Endometrial microvascular endothelial cells (primary cell): ENCODE measurements around the gene COL25A1. TPM values are rescaled to one million over a fixed set of nuclear protein-coding genes. Genes with fewer than 3 reads are reported as not detected.

Experiments
- in situ Hi-C: cut with HindIII; loops from 2 replicates; pipeline ENCODE4 v1.10.0; 2017; ENCODE audit warnings: low sequenced_read_pairs, low pct_unique_long_range_greater_than_20kb; ENCODE audit errors: inconsistent ontology term
- total RNA-seq: library from RNA; depleted of rRNA; stranded (reverse); fragments of >200 nt; gene quantifications from one replicate; pipeline ENCODE4 v1.2.3, GENCODE V29; 2015; ENCODE audit errors: inconsistent ontology term

The COL25A1 gene
- total RNA-seq, 1 donor from 2014 or later = 4.3 TPM

DNA sequence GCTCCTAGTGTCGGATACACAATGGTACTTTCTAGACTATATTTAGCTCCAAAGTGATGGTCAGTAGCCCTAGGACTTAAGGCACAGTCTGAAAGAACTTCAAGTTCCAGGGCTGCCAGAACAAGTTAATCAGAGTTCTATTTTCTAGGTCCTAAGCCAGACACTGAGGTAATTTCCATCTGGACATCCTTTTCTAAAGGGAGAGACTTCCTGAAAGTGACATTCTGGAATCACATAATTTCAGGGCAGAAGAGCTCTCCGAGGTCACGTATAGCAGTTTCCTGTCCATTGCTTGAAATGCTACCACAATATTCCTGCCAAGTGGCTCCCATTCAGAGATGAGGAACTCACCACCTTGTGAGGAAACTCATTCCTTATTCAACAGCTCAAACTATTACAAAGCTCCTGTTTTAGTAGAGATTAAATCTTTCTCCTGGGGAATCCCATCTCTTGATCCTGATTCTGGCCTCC lies 117.9 kb downstream of the COL25A1 start:
- in situ Hi-C loops = no loop called here

DNA sequence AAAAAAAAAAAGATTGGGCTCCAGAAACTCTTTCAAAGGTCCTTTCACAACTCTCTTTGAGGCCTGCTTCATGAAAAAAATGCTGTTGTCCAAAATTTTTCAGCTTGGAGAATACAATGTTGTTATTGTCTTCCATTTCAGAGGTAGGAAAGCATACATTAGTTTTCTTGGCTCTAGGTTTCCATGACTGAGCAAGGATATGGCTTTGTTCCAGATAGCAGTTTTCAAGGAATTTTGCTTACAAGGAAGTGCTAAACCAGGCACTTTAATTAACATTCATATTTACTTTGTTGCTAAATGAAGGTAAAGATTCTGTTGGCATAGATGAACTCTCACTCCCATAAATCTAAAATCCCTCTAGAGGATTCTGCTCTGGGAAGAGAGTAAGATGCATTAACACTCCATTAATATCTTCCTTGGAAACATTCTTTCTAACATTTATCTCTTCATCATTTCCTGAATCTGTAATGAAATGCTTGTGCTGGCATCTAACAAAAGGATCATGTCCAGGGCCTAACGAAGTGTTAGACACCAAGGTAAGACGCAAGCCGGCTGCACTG lies 118.4 kb downstream of the COL25A1 start:
- in situ Hi-C loops = no loop called here

DNA sequence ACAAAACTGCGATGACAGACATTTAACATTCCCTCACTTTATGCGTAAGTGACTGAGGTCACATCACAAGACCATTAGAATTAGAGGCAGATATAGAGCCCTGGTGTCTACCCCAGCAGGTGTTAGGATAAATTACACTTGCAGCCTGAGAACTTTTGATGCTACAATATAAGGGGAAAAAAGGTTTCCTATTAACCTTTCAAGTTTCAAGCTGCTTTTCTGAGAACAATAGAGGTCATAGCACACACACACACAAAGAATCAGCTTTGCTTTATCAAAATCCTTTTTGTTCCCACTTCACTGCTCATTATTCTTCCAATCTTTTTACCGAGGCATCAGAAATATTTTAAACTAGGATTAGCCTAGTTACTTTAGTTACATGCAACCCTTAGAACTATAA lies 119.8 kb downstream of the COL25A1 start:
- in situ Hi-C loops = no loop called here

DNA sequence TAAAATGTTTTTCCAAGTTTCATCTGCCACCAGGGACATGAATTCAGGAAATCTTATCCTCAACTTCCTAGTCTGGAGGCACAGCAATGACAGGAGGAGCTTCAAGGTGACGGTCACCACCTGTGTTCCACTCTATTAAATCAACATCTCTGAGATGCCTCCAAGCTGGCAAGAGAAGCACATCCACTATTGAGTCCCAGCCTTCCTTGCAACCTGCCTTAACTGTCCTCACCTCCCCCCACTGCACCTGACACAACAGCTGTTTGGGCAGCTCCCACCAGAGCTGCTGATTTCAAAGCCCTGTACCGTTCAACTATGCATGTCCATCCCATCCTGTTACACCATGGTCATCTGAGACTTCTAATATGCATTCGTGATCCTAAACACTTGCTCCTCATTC lies 123.4 kb downstream of the COL25A1 start:
- in situ Hi-C loops = no loop called here

DNA sequence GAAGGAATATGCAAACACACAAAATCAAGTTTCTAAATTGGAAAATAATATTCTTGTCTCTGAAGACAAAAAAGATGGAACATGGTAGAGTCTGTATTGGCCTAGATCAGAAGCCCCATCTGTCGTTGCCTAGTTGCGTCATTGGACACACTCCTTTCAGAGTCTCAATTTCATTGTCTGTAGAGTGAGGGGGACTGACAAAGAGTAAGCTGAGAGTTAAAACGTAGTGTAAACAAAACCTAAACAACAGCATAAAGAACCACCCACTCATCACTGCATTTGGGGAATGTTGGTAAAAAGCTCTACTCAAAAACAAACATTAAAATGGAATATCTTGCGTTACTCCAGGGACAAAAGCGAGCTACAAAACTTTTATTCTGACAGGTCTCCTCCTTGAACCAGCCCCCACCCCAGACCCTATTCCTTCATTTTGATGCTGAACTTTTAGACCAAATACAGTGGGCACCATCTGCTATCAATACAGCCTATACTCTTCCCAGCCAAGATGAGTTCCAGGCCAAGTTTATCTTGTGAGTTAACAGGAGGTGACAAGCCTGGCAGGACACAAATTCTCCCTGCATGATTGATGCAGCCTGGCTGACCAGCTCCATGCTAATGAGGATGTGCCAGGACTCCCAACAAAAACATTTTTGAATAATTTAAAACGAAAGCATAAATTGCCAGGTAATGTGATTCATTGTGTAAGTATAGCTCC lies 125.2 kb downstream of the COL25A1 start:
- in situ Hi-C loops = no loop called here

DNA sequence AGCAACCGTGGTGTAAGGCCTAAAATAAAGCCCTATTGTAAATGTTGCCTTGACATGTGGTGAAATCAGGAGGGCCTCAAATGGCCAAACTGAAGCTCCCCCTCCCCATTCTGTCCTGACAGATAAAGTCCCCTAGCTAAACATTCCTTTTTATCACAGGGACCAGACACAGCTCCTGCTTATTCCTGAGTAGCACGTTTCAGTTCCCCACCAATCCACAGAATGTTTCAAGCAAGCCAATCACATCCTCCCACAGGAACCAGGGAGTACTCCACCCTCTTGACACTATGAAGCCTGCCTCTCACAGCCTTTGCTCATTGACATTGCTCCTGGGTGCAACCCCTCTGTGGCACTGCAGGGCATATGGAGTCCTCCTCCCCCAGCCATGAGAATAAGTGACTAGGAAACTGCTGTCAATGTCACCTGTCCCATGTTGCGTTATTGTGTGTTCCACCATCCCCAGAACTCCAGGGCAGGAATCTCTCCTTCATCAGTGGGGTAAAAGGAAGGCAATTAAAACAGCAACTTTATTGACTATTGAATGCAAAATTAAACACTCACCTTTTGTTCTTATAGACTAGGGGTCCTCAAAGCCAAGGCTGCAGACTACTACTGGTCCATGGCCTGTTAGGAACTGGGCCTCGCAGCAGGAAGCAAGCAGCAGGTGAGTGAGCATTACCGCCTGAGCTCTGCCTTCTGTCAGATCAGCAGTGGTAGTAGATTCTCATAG lies 128.1 kb downstream of the COL25A1 start:
- in situ Hi-C loops = no loop called here

DNA sequence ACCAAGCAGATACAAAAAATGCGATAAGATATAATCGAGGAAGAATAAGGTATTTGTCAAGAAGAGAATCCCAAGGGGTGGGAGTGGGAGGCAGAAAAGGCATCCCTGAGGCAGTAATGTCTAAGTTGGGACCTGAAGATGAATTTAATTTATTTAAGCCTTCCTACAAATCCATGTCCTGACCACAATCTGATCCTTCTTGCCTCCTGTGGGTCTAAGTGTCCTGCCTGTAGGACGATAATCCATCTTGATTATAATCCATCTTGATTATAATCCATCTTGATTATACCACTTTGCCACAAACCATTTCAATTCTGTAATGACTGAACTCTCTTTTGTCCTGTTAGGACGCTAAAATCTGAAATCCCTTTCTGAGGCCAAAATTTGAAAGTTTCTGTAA lies 130.2 kb downstream of the COL25A1 start:
- in situ Hi-C loops = no loop called here

DNA sequence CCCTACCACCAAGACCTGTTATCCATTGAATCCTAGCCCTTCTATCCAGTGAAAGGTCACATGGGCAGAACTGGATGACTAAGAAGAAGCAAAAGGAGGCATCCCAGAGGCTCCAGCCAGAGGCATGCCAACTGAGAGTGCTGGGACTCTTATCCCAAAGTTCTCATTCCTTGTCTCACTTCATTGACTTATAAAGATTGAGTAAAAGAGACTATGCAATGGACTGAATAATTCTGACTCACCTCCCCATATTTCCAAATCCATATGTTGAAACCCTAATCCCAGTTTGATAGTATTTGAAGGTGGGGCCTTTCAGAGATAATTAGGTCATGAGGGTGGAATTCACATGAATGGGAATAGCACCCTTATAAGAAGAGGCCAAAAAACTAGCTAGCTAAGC lies 131.4 kb downstream of the COL25A1 start:
- in situ Hi-C loops = no loop called here

DNA sequence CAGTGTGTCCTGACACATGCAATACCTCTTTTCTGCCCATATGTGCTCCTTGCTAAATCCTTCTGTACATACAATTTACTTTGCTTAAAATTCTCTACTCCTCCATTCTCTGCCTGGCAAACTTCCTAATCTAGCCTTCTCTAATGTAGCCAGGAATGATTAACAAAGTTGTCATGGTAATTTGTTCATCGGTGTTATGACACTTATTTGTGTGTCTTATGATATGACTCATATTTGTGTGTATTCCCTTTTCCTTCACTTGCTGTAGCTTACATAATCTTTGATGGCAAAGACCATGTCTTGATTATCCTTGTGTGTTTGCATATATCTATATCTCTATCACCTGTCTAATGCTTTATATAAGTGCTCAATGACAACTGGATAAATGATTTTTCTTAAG lies 133.3 kb downstream of the COL25A1 start:
- in situ Hi-C loops = no loop called here

DNA sequence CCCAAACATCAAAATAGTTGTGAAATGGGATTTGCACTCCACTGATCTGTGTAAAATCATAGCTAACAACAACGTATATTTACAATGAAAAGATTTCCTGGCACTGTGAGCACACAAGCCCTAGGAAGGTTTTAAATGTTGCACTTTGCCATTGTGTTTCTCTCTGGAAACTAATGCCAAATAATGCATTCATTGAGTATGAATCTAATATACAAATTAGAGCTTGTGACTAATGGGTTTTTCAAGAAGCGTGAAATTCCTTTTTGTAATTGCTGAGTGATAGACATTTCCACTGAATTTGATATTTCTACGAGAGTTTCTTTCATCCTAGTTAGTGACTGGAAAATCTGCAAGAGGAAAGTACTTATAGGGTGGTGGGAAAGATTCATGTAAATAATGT lies 135.9 kb downstream of the COL25A1 start:
- in situ Hi-C loops = no loop called here

DNA sequence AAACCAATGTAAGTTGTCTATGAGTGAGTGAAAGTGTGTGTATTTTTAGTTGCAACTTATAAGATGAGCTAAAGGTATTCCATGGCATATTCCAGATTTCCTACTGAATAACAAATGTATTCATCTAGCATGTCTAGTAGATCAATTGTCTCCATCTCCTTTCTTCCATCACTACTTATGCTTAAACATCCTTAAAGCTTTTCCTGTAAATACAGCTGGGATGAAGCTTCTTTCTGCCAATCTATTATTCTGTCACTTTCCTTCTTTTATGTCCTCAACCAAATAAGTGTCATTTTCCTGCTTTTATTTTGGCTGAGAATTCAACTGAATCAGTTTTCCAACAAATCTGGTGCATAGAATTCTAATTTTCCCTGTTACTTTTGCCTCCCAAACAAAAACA lies 136.3 kb downstream of the COL25A1 start:
- in situ Hi-C loops = no loop called here

DNA sequence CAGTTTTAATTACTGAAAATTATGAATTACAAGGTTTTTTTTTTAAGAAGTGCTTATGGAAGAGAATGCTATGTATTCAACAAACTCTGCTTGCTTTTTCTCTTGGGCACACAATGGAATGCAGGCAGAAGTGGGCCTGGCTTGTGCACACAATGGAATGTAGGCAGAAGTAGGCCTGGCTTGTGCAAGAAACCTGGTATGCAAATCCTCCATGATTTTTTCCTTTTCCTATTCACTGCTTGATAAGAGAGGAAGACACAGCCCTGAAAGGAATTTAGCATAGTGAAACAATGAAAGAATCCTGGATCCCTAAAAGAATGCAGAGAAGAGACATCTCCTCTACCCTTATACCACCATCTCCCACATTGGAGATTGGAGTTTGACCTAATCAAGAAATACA lies 138.4 kb downstream of the COL25A1 start:
- in situ Hi-C loops = no loop called here

DNA sequence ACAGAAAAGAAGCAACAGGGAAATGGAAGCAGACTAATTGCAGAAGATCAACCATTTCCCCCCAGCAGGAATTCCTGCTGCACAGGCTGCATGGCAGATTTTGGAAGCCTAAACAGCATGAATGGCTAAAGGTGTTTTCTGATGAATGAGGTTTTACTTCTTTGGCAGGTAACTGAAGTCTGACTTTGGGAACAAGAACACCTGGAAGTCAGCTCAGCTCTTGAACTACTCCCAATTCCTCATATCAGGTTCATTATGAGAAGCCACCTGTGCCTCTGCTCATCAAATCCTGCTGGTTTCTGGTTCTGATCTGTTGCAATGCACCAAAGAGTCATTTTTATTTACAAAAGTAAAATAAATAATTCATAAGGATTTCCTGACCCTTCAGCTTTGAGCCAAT lies 139.0 kb downstream of the COL25A1 start:
- in situ Hi-C loops = no loop called here

DNA sequence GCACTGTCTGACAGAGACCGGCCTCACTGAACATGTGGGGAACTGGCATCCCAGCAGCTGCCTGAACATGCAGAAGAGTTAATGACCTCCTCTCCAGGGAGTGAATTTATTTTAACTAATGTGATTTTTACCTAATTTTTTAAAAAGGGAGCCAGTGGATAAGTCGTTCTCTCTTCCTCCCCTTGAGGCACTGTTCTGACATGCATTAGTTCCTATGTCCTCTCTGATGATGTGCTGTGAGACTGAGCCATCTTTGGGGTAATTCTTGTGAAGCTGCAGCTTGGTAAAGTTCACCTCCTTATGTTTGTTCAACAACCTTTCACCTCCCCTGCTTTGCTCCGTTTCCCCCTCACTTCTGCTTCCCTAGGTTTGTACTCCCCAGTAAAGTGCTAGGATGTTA lies 139.7 kb downstream of the COL25A1 start:
- in situ Hi-C loops = no loop called here

DNA sequence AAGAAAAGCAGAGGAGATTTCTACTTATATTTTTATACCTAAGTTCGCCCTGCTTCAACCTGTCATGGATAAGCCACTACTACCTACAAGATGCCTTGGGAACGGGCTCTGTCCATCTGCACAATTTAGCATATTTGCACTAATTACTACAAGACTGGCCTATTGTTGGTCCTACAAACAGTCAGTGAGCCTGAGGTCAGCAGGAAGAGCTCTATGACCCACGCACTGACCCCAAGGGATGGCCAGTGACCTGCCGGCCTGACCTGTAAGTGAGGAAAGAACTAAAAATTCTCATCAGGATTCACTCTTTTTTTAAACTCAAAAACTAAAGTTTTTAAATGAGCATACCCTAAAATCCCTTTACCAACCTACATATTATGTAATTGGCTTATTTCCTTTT lies 142.0 kb downstream of the COL25A1 start:
- in situ Hi-C loops = no loop called here

DNA sequence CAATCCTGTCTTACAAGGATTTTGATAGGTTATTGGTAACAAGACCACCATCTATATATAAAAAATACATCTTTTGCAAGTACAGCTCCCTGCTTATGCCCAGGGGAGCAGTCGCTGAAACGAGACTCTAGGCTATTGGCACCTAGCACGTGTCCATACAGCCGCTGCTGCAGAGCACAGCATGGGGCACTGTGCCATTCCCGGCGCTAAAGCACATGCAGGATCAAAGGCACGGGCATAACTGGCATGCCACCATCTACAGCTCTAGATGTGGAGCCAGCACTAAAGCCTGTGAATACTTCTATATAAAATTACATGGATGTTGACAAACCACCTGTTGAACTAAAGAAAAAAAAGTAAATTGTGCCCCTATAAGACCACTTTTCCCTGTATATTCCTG lies 144.8 kb downstream of the COL25A1 start:
- in situ Hi-C loops = no loop called here

DNA sequence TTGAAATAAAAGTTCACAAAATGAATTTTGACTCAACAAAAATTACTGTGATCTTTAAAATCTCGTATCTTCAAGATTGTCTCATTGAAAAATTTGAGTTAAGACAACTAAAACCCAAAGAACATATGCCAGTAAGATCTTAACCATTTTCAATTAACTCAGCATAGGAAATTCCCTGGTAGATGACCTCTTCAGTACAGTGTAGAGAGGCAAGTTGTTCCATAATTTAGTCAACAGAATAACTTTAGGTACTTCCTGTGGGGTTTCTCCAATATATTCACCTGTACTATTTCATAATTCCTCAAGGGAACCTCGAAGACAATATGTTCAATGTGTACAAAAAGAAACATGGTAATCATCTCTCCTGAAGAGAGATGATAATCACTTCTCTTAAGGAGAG lies 145.3 kb downstream of the COL25A1 start:
- in situ Hi-C loops = no loop called here

DNA sequence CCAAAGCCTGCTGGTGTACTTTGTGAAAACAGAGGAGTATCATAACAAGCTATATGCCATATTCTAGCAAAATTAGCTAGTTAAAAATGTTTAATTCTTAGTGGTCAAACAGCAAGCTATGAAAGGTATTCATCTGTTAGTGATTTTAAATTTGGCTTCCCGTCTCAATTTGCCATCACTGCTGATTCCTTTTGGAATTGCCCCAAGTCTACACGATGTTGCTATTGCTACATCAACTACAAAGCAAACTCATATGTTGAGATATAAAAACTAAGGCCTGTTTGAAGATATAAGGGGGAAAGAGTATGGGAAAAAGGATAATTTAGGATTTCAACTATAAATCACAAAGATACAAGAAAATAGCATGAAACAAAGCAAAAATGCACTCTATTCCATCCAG lies 146.1 kb downstream of the COL25A1 start:
- in situ Hi-C loops = no loop called here

DNA sequence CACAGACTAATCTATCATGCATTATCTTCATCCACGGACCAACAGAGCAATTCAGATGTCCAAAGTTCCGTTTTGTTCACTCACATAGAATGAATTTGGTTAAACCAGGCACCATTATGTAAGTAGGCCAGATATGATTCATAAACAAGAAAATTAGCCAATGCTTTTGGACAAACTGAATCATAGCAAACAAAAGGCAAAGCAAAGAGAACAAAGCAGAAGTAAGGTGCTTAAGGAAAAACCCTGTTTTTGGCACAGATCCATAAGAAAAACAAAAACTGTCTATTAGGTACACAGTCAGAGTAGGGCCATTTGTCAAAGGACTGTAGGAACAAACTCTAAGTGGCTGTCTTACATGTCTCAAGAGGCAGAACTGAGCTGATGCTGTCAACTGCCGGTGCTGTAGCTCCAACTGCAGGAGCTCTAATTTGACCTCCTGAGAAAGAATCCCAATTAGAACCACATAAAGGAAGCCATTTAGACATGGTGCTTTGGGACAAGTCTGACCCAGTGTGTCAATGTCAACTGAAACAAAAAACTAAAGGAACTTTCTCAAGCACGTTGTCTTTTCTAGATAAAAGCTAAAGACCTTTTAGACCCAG lies 146.7 kb downstream of the COL25A1 start:
- in situ Hi-C loops = no loop called here

DNA sequence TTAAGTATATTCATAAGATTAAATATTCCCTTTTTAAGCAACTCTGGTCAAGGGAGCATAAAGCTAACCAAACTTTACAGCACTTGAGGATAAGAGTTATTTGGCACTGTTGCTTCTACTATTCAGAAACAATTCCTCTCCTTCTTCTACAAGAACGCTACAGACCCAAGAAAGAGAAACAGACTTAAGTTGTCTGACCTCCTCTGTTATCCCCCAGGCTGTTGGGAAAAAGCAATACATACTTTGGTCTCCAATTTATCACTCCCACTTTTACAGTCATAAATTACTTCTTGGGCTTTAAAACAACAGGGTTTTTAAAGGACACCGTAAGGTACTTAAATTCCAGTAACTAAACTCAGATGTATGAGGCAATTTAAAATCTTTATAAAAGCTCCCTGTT lies 147.4 kb downstream of the COL25A1 start:
- in situ Hi-C loops = no loop called here
